ENCODE data around the gene UGT3A2.

DNA sequence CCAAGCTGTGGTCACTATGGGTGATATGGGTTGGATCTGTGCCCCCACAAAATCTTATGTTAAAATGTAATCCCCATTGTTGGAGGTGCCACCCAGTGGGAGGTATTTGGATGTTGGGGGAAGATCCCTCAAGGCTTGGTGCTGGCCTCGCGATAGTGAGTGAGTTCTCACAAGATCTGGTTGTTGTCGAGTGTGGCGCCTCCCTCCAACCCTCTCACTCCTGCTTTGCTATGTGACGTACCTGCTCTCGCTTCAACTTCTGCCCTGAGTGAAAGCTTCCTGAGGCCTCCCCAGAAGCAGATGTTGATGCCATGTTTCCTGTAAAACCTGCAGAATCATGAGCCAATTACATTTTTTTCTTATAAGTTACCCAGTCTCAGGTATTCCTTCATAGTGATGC, 35.5 kb downstream of the UGT3A2 start:
- TF ChIP-seq REST (IDR thresholded peaks at IDR 0.05) (no peak), MAX (IDR thresholded peaks at IDR 0.05) (no peak)
- TF ChIP-seq, protein P1, sequence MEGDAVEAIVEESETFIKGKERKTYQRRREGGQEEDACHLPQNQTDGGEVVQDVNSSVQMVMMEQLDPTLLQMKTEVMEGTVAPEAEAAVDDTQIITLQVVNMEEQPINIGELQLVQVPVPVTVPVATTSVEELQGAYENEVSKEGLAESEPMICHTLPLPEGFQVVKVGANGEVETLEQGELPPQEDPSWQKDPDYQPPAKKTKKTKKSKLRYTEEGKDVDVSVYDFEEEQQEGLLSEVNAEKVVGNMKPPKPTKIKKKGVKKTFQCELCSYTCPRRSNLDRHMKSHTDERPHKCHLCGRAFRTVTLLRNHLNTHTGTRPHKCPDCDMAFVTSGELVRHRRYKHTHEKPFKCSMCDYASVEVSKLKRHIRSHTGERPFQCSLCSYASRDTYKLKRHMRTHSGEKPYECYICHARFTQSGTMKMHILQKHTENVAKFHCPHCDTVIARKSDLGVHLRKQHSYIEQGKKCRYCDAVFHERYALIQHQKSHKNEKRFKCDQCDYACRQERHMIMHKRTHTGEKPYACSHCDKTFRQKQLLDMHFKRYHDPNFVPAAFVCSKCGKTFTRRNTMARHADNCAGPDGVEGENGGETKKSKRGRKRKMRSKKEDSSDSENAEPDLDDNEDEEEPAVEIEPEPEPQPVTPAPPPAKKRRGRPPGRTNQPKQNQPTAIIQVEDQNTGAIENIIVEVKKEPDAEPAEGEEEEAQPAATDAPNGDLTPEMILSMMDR (IDR thresholded peaks at IDR 0.05; ENCODE audit: low read depth, low read length, missing input control) = no peak
